Femur (tissue), 1 donor: ENCODE results near the gene RGL3.
"Not testable (repeated sequence)": the region's sequence is repeated elsewhere in the genome, so short reads cannot be mapped to it uniquely, and the experiment has no call there.

Experiments used
- DNase-seq: peaks from one replicate; pipeline ENCODE4 v3.0.0-alpha.2; 2017

Gene RGL3

GRCh38 chr19:11420429-11421370 is 1.6 kb upstream of the RGL3 start:
- DNase-seq, result no peak

- DNase-seq, result no peak
These were observed 993 bp downstream of the RGL3 start for GRCh38 chr19:11418094-11418548.

- DNase-seq, result no peak
These were observed 2.6 kb downstream of the RGL3 start for GRCh38 chr19:11416346-11417052.

GRCh38 chr19:11414544-11414943 is 4.6 kb downstream of the RGL3 start:
- no peak for DNase-seq

GRCh38 chr19:11410682-11411081 is 8.4 kb downstream of the RGL3 start:
- DNase-seq, result no peak

GRCh38 chr19:11408591-11408990 is 10.5 kb downstream of the RGL3 start:
- no peak for DNase-seq

GRCh38 chr19:11406703-11407236 is 12.3 kb downstream of the RGL3 start:
- DNase-seq, result not testable (repeated sequence)

- no peak for DNase-seq
These were observed 13.1 kb downstream of the RGL3 start for GRCh38 chr19:11405846-11406643.

GRCh38 chr19:11404588-11405222 is 14.4 kb downstream of the RGL3 start:
- DNase-seq, result no peak

- no peak for DNase-seq
These were observed 17.1 kb downstream of the RGL3 start for GRCh38 chr19:11401808-11402543.

- no peak for DNase-seq
These were observed 18.3 kb downstream of the RGL3 start for GRCh38 chr19:11400798-11401197.

- no peak for DNase-seq
These were observed 19.4 kb downstream of the RGL3 start for GRCh38 chr19:11399667-11400066.

- no peak for DNase-seq
These were observed 22.0 kb downstream of the RGL3 start for GRCh38 chr19:11397089-11397610.

- DNase-seq, result no peak
These were observed 28.0 kb downstream of the RGL3 start for GRCh38 chr19:11390933-11391680.

- DNase-seq, result no peak
These were observed 28.8 kb downstream of the RGL3 start for GRCh38 chr19:11390359-11390758.

GRCh38 chr19:11387162-11388034 is 31.7 kb downstream of the RGL3 start:
- no peak for DNase-seq

- no peak for DNase-seq
These were observed 34.4 kb downstream of the RGL3 start for GRCh38 chr19:11384778-11385129.

GRCh38 chr19:11383706-11384048 is 35.4 kb downstream of the RGL3 start:
- no peak for DNase-seq

- DNase-seq, result peak; percentile 49
These were observed 36.0 kb downstream of the RGL3 start for GRCh38 chr19:11382898-11383705.
